GM18526 (cell line): Measurements from ENCODE around the gene IL22RA2.

Experiments used
- POLR2A ChIP-seq: IDR thresholded peaks from 3 replicates; pipeline ENCODE4 v1.6.1; 2011; ENCODE audit not compliant: insufficient read length; ENCODE audit errors: extremely low read depth

Gene IL22RA2

DNA sequence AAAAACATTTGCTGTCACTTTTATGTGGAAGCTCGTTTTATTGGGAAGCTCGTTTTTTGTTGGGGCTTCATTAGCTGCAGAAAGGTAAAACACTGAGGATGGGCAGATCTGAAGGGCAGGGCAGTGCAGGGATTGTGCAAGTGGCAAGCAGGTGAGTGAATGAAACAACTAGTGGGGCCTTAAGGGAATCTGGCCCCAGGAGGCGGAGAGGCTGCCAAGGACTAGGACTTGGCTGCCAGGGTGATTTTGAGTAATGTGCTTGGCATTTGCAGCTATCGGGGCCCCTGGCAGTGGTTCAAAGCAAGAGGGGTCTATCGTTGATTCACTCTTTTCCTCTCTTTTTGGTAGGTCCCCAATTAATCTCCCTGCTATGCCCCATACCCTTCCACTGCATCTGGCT, 11.5 kb downstream of the IL22RA2 start:
- no peak for TF ChIP-seq POLR2A

DNA sequence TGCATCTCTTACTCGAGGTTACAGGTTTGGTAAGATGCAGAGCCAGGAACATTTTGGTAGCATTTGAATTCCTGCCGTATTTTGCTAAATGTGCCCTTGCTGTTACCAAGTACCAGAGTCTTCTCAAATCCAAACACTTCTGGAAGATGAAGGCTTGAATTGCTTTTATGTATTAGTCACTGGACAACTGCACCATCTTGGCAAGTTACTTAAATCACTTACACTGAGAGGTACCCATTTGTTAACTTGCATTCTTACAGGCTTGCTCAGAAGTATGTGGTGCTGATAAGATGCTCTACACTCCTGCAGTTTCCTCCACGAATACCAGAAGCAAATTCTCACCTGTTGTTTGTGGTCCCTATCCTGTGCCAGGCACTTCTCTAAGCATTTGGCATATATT, 12.7 kb downstream of the IL22RA2 start:
- no peak for TF ChIP-seq POLR2A

DNA sequence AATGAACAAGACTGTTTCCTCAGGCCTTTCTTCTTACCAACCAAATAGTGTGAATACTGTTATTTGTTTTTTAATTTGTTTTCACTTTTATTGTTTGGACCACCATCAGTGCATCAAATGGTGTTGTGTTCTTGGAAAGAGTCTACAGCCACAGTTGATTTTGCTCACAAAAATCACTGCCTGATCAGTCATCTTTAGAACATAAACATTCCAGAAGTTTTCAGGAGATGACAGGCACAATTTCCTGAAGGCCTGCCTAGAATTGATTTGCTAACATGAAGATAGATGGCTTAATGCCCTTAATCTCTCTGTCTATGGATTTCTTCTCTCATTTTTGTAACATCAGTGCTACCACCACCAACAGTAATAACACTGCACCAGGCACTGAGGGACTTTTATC, 13.5 kb downstream of the IL22RA2 start:
- TF ChIP-seq POLR2A: no peak

DNA sequence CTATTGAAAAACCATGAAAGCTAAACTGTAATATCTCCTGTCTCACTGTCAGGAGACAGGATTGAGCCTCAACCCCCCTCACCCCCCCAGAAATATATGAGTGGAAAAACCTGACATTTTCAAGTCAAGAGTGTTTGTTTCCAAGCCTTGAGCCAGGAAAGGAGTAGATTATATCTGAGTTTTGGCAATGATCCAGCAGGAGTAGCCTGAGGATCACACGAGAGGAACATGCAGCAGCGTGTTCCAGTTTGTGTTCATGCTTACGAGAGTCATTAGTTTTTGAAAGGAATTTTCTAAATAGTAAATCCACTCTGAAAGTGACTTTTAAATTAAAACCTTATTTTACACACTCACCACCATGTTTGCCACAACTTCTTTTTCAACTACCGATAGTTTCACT, 15.8 kb downstream of the IL22RA2 start:
- no peak for TF ChIP-seq POLR2A

DNA sequence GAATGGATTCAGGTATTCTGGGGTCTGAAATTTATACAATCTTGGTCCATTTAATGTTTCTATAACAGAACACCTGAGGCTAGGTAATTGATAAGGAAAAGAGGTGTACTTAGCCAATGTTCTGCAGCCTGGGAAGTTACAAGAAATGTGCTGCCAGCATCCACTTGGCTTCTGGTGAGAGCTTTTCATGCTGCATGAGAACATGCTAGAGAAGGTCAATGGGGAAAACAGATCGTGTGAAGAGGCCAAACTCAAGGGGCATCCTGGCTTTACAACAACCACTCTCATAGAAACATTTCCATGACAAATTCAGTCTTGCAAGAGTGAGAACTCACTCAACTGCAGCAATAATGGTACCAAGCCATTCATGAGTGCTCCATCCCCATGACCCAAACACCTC, 16.8 kb downstream of the IL22RA2 start:
- no peak for TF ChIP-seq POLR2A

DNA sequence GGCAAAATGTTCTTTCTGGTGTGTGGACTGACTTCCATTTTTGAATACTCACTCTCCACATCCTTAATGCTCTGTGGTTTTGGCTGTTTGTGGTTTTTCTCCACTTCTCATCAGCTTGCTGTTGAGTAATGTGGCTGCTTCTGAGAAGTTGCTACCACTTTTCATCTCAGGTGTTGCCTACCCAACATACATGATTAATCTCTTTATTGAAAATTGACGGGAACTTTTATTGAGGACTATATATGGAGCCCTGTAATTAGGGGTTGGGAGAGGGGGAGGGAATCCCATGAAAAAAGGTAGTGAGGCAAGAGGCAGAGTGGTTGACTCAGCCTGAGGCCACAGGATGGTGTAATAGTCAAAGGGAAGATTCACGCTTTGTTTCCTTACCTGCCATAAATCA, 17.6 kb downstream of the IL22RA2 start:
- no peak for TF ChIP-seq POLR2A

DNA sequence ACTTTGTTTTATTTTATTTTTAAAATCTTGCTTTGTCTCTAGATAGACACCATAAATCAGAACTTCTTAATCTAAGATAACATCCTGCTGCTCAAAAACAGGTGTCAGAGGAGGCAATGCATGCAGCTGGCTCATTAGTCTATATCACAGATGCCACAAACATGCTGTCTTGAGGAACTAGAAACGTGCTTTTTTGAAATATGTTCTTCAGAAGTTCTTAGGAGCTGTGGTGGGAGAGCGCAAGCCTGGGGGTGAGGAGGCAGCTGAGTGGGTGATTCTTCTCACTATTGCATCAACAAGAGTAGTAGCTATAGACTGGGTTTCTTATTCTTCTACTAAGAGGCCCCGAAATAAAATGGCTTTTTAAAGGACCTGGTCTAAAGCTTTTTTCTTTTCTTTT, 23.4 kb downstream of the IL22RA2 start:
- TF ChIP-seq POLR2A: no peak

DNA sequence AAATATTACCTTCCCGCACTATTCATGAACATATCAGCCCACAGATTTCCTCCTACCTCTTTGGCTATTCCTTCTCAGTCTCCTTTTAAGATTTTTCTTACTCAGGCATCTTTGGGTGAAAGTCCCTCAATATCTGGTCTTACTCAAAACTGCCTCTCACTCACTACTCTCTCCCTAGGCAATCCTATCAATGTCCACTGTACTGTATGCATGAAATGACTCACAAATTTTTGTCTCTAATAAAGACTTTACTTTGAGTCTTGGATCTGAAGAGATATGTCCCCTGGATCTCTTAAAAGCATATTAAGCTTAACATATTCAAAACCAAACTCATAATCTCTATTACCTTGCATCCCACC, 24.4 kb downstream of the IL22RA2 start:
- TF ChIP-seq POLR2A: no peak

DNA sequence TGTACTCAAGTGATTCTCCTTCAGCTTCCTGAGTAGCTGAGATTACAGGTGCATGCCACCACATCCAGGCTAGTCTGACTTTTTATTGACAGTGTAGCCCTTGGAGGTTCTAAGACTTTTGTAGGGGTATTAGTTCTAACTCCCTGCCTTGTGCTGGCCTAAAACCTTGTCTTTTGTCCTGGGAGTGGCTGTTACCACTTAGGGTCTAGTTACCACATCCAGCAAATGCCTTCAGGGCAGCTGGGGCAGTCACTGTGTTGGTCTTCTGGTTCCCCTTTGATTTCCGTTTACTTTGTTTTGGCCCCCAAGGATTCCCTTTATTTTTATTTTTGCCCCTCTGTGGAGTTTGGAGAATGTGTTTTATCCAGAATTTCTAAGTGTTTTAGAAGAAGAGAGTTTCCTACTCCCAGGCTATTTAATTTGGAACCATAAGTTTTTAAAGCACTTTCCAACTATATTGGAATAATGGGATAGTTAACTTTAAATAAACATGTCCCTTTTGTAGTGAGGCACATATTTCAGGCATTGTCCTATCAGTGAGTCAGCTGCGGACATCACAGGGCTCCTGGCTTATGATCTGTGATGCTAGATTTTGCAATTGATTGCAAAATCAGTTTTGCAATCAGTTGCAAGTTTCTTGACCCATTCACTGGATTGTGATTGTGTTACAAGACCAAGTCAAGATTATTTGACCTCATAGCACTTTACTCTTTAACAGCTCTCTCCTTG, 25.0 kb downstream of the IL22RA2 start:
- TF ChIP-seq POLR2A: no peak

DNA sequence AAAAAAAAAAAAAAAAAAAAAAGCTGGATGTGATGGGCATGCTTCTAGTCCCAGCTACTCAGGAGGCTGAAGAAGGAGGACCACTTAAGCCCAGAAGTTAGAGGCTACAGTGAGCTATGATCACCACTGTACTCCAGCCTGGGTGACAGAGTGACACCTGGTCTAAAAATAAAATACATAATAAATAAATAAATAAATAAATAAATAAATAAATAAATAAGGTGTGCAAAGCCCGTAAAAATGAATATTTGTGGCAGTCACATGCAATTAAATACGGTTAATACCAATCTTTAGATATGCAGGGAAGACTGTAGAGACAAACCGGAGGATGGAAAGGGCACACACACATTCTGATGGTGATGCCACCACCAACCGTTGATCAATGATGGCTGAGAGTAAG, 26.2 kb downstream of the IL22RA2 start:
- no peak for TF ChIP-seq POLR2A

DNA sequence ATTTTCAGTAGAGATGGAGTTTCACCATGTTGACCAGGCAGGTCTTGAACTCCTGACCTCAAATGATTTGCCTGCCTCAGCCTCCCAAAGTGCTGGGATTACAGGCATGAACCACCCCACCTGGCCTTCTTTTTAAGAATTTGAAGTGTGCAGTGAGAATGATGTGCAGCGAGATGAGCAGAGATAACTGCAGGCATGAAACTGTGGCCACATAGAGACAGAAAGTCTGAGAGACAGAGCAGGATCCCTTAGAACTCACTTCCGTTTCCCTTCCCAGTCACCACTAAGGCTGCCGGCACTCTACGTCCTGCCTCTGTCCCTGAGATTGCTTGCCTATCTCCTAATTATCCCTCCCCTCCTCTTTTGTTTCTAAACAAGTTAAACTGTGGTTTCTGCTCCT, 27.2 kb downstream of the IL22RA2 start:
- no peak for TF ChIP-seq POLR2A

DNA sequence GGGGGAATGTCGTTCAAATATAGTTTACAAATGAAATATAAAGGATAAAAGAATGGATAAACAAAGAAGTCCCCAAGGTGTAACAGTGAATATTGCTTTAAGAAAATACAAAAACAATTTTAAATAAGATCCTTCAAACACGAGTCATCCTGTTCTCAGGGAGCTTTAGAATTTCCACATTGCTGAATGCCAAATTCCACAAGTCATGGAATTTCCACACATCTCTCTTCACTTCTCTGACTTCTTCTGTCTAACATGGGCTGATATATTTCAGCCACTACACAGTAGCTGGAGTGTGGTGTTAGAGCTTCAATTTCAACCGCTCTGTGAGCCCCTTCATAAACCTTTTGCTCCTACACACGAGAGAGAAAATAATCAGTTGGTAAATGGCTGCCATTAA, 28.0 kb downstream of the IL22RA2 start:
- TF ChIP-seq POLR2A: no peak

DNA sequence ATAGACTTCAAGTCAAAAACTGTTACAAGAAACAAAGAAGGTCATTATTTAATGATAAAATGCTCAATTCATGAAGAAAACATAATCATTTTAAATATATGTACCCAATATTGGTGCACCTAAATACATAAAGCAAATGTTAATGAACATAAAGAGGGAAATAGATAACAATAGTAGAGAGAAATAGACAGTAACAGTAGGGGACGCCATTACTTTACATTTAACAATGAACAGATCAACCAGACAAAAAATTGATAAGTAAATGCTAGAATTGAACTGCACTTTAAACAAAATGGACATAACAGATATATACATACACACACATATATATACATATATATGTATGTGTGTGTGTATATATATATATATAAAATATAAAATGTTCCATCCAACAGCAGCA, 37.4 kb downstream of the IL22RA2 start:
- TF ChIP-seq POLR2A: no peak

DNA sequence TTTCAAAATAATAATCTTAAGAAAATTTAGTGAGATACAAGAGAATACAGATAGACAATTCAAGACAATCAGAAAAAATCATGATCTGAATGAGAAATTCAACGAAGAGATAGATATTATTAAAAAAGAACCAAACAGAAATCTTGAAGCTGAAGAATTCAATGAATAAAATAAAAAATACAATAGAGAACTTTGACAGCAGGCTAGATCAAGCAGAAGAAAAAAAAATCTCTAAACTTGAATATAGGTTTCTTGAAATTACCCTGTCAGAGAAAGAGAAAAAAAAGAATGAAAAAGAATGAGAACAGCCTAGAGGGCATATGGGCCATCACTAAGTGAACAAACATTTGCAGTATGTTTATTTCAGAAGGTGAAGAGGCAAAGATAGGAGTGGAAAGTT, 39.0 kb downstream of the IL22RA2 start:
- no peak for TF ChIP-seq POLR2A

DNA sequence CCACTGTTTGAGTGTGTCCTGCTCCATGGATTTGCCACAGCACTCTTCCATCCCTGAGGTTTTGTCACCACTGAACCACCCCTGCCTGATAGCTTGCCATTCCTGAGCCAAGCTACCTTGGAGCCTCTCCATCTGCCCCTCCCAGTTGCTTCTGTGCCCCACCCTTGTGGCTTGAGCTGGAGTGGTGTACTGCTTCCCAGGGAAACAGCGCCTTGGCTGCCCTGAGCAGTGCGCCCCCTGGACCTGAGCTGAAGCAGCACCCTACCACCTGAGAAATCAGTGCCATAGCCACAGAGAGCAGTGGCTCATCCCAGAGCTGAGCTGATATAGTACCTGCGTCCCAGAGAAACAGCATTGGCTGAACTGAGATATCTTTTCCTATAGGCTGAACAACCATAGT, 40.3 kb downstream of the IL22RA2 start:
- TF ChIP-seq POLR2A: no peak

DNA sequence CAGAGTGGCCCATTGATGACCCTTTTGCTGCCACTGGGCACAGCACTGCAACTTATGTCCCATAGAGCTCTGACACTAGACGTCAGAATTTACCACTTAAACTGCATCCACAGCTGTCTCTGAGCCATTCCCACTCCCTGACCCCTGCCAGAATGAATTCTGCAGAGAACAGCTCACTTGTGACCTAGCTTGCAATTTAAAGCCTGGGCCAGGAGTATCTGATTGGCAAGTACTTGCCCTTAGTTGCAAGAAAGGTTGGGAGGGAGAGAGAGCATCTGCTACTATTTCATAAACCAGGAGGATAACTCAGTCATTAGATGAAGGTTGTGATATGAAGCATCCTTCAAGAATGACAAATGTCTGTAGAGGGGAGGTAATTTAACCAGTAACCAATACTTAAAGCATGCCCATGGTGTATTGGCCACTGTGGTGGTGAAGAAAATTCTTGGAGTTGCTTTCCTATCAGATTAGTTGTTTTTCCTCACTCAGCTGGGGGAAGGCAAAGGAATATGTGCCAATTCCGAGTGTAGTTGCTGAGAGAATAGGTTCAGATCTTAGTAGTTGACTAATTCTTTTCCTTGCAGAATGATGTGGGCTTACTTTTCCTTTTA, 46.5 kb downstream of the IL22RA2 start:
- TF ChIP-seq POLR2A: no peak

DNA sequence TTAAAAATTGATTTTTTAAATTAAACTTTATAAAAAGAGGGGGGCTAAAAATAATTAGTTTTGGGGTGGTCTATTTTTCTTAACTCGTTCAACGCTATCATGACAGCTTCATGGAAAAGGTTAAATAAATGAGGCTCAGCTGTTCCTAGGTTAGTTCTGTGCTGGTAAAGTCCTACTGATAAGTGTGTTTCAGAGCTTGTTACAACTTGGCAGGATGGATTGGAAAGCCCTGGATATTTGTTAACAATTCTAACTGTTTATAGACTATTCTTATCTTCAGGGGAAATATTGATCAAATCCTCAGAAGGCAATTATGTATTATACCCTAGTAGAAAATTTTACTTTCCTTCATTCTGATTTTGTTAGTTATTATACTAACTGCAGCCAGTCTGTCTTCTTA, 50.4 kb downstream of the IL22RA2 start:
- no peak for TF ChIP-seq POLR2A

DNA sequence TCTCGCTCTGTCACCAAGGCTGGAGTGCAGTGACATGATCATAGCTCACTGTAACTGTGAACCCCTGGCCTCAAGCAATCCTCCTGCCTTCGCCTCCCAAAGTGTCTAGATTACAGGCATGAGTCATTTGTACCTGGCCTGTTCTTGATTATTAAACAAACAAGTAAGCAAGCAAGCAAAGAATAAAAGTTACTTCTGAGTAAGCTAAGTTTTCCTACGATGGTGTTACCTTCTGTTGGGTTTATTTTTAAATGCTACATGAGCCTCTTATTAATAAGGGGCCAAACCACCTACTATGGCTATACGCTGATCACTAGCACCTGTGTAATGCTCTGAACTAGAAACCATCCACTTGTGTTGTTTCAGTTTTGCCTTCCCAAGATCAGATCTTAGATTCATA, 50.8 kb downstream of the IL22RA2 start:
- TF ChIP-seq POLR2A: no peak

DNA sequence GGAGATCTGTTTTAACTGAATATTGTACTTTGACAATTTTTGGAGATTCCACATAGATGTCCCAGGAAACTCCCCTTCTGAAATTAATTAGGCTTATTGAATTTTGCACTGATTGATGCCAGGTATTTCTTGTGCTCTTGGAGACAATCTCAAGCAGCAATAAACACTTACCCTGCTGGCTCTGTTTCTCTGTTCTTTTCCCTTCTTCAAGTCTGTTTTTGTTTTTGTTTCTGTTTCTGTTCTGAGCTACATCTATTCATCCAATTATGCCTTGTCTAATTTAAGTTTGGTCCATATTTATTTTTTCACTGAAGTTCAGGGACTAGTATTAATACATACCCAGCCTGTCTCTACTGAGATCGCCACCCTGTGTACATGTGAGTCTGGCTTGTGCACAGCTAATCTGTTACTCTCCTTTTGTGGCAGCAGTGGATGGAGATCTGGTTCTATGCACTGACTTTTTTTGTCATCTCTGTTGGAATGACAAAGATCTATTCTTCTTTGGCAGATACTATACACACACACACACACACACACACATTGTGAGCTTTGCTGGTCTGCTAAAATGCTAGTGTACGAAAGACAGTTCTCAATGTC, 51.9 kb downstream of the IL22RA2 start:
- TF ChIP-seq POLR2A: no peak
